Measurements from ENCODE around the gene RPUSD4.
"Not testable (repeated sequence)": the region's sequence is repeated elsewhere in the genome, so short reads cannot be mapped to it uniquely, and the experiment has no call there.

RPUSD4 gene

GRCh38 chr11:126211236-126212088 lies at the start of gene RPUSD4, which contains the start of gene FAM118B:
RPUSD4 (minus strand) TSS chr11:126211650; CDS start chr11:126211638, 12 bp downstream.
FAM118B (plus strand) TSS chr11:126211782; CDS start chr11:126235002, 23,220 bp downstream.
- peak; percentile 99 for DNase-seq

- no peak for DNase-seq
Measured at GRCh38 chr11:126257764-126258163, 46.3 kb upstream of the RPUSD4 start.

DNA sequence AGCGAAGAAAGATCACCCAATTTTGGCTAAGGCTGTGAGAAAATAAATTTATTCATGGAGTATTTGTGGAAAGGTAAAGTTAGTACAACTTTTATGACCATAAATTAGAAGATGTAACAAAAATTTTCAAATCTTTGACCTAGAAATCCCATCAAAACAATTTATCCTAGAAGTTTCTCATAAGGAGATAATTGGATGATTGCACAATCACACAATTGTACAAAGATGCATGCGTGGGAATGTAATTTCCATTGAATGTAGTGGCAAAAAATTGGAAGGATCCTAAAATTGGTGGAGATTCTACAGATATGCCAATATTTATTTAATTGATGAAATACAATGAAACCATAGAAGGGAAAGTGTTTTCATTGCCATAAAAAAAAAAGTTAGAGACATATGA lies 45.7 kb upstream of the RPUSD4 start:
- DNase-seq = no peak

GRCh38 chr11:126256216-126256615 lies 44.8 kb upstream of the RPUSD4 start:
- DNase-seq = no peak

DNA sequence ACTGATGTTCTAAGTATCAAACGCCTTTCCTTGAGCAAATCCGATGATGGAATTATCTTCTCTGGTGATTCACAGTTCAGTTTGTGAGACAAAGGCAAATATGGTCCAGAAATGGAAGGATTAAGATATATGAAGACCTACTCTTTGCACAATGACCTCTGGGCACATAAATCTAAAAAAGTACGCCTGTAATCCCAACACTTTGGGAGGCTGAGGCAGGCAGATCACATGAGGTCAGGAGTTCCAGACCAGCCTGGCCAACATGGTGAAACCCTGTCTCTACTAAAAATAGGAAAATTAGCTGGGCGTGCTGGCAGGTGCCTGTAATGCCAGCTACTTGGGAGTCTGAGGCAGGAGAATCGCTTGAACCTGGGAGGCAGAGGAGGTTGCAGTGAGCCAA lies 44.1 kb upstream of the RPUSD4 start:
- not testable (repeated sequence) for DNase-seq

DNA sequence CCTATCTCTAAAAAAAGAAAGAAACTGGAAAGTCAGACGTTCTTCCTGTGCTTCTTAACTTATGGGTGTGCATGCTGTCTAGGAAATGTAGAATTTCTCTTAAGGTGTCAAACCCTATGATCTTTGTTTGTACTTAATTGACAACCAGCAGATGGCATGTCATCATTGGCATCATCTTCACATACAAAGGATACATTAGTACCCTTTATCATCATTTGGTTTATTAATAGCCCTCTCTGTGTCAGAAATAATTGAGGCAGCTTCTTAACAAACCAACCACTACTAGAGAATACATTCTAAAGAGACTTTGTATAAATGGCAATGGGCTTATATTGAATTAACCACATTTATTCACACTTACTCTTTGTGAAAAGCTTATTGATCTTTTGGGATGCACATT lies 43.4 kb upstream of the RPUSD4 start:
- no peak for DNase-seq

GRCh38 chr11:126253265-126253664 lies 41.8 kb upstream of the RPUSD4 start:
- DNase-seq = no peak

GRCh38 chr11:126246636-126247035 lies 35.2 kb upstream of the RPUSD4 start:
- no peak for DNase-seq

- no peak for DNase-seq
Measured at GRCh38 chr11:126233391-126233790, 21.9 kb upstream of the RPUSD4 start.

DNA sequence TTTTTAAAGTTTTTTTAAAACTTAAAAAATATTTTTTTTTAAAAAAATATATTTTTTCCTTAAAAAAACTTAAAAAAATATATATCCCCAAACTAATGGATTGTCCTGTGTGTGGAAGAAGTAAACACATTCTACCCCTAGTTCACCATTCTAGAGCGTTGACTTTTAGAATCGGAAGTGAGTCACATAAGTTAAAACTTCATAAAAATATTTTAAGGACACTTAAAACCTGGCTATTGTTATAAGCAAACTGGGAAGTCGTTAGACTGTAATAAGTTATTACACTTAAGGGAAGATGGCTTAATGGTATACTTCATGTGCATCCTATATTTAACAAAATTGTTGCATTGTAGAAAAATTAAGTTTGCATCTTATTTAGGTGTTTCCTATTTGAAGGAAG lies 21.2 kb upstream of the RPUSD4 start:
- DNase-seq = no peak

DNA sequence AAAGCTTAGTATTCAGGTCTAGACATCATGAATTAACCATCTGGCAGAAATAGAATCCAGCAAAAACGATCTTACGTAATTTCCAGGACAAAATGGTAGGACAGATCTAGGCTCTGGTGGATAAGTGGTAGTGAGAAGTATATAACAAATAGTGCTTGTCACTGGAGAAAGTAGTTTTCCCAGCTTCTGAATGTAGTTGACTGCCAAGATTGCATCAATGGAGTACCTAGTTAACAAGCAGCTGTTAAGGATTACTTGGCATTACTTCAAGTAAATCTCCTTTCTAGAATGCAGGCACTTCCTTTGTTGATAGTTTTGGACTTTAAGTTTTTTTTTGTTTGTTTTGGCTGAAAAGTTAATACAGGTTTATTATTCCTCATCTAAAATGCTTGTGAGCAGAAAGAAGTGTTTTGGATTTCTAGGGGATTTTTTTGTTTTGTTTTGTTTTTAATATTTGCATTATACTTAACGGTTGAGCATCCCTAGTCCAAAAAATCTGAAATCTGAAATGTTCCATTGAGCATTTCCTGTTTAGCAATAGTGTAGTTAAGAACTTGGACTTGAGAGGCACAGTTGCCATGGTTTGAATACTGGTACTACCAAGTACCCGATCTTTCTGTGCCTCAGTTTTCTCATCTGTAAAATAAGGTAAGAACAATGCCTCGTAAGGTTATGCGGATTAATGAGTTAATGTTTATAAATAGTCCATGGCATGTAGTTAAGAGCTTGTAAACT lies 20.4 kb upstream of the RPUSD4 start:
- DNase-seq = no peak

- no peak for DNase-seq
Measured at GRCh38 chr11:126229858-126230540, 18.5 kb upstream of the RPUSD4 start.

DNA sequence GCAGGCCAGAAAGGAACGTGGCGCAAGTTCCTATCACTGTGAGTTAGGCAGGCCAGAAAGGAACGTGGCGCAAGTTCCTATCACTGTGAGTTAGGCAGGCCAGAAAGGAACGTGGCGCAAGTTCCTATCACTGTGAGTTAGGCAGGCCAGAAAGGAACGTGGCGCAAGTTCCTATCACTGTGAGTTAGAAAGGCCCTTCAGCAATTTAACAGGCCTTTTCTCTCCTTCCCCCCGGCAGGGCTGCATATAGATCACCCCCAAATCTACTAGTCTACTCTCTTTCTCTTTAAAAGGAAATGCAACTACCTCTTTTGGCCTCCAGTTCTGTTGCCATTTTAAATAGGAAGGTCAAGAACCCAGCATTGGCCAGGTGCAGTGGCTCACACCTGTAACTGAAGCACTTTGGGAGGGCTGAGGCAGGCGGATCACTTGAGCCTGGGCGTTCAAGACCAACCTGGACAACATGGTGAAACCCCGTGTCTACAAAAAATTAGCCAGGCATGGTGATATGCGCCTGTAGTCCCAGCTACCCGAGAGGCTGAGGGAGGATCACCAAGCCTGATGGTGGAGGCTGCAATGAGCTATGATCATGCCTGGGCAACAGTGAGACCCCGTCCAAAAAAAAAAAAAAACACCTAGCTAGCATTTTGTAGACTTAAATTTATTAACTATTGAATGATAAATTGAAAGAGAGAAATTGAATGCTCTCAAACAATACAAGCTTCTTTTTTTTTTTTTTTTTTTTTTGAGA lies 15.1 kb upstream of the RPUSD4 start:
- DNase-seq = peak; percentile 94

GRCh38 chr11:126225295-126225665 lies 13.8 kb upstream of the RPUSD4 start:
- no peak for DNase-seq

DNA sequence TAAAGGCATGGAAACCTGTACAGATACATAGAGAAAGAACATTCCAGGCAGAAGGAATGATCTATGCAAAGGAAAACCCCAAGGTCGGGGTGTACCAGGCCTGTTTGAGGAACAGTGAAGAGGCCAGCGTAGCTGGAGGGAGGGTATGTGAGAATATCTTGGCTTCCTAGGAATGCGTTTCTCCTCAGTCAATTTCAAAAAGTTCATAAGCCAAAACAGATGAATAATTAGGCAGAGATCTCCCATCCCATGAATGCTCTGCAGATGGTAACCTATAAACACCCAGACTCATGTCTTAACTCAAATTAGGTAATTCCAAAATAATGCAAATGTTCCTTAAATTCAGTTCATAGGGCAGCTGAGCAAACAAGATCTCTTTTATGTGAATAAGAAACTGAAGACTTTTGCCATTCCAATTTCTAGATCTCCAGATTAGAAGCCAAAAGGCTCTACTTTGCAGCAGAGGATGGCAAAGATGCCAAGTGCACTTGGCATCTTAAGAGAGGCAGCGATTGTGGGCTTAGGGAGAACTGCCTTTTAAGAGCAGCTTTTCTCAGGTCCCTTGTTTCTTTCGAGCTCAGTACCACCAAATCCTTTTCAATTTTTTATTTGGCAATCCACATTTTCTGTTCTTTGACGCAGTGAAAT lies 13.3 kb upstream of the RPUSD4 start:
- no peak for DNase-seq

- no peak for DNase-seq
Measured at GRCh38 chr11:126219547-126219946, 8.1 kb upstream of the RPUSD4 start.

- peak; percentile 68 for DNase-seq
Measured at GRCh38 chr11:126217491-126217890, 6.0 kb upstream of the RPUSD4 start.

GRCh38 chr11:126216526-126217305 lies 5.3 kb upstream of the RPUSD4 start:
- no peak for DNase-seq

DNA sequence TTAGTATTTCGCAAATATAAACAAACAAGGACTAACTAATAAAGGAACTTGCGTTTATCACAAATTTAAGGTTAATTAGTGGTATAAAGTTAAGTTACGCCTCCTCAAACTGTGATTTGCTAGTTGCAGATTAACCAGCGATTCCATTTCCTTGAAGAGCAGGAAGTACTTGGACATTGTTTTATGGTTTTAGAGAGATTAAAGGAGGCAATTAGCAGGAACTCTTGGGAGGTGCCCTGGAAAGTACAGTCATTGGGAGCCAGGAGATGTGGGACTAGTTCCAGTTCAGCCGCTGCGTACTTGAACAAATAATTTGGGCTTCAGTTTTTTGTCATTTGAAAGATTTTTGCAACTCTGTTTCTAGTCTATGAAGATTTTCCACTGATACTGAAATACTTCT lies 3.4 kb upstream of the RPUSD4 start:
- DNase-seq = no peak

GRCh38 chr11:126214441-126214840 lies 3.0 kb upstream of the RPUSD4 start:
- DNase-seq = peak; percentile 97

DNA sequence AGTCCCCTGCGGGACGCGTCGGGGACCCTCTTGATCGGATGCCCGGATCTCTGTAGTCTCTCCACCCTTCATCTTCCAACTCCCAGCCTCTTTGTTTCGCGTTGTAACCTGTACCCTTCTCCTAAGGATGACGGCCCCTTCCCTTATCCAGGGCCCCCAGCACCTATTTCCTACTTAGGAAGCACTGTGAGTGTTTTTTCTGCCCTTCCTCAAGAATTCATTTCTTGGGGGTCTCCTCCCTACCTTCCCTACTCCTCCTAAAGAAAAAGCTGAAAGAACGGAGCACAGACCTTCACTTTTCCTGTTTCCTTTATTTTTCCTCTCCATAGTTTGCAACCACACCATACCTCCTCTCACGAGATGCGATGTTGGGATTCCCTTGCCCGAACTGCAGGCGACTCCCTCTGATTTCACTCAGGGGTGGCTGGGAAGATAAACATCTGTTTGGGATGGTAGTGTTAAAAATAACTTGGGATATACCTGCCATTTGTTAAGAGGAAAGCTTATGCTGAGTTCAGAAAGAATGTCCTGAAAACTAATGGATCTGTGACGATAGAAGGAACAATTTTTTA lies 725 bp upstream of the RPUSD4 start:
- DNase-seq = no peak

Measured in GF-D8 (cell line).